ENCODE data around the gene TPPP.

The TPPP gene

GRCh38 chr5:657570-657969 lies 35.6 kb downstream of the TPPP start:
- Histone ChIP-seq H3K4me1 (no peaks in the 10 kb centered on the region), H3K27me3 (no peaks in the 10 kb centered on the region), H3K4me3 (ENCODE audit: low read depth, low read length) (no peak overlapping the region), H3K36me3 (peaks cover 49% of the 10 kb centered on the region), H3K9me3 (peaks cover 3% of the 10 kb centered on the region; the same call in 1 of the 2 replicates)
- no peak for TF ChIP-seq CTCF (IDR thresholded peaks at IDR 0.05; ENCODE audit: low read depth, low read length)
- no peak for DNase-seq

GRCh38 chr5:655406-655805 lies 37.7 kb downstream of the TPPP start:
- no peak overlapping the region for H3K4me3 ChIP-seq (ENCODE audit: low read depth, low read length)
- peaks cover 46% of the 10 kb centered on the region for H3K36me3 ChIP-seq
- H3K9me3 ChIP-seq = peaks cover 3% of the 10 kb centered on the region; the same call in 1 of the 2 replicates
- no peaks in the 10 kb centered on the region for H3K27me3 ChIP-seq
- DNase-seq = no peak
- H3K4me1 ChIP-seq = no peaks in the 10 kb centered on the region
- TF ChIP-seq CTCF (IDR thresholded peaks at IDR 0.05; ENCODE audit: low read depth, low read length) = no peak

GRCh38 chr5:654071-654778 lies 38.9 kb downstream of the TPPP start:
- DNase-seq = no peak
- Histone ChIP-seq H3K9me3 (no peaks in the 10 kb centered on the region; the same call in 1 of the 2 replicates), H3K4me1 (no peaks in the 10 kb centered on the region), H3K36me3 (peaks cover 36% of the 10 kb centered on the region), H3K27me3 (no peaks in the 10 kb centered on the region), H3K4me3 (ENCODE audit: low read depth, low read length) (no peak overlapping the region)
- no peak for TF ChIP-seq CTCF (IDR thresholded peaks at IDR 0.05; ENCODE audit: low read depth, low read length)

GRCh38 chr5:652773-653350 lies 40.3 kb downstream of the TPPP start:
- no peak for DNase-seq
- Histone ChIP-seq H3K4me3 (ENCODE audit: low read depth, low read length) (no peak overlapping the region), H3K36me3 (peaks cover 31% of the 10 kb centered on the region)

GRCh38 chr5:652023-652515 lies 41.1 kb downstream of the TPPP start:
- H3K4me3 ChIP-seq (ENCODE audit: low read depth, low read length) = no peak overlapping the region
- H3K4me1 ChIP-seq = no peaks in the 10 kb centered on the region
- no peaks in the 10 kb centered on the region for H3K9me3 ChIP-seq
- no peaks in the 10 kb centered on the region for H3K27me3 ChIP-seq
- no peak for TF ChIP-seq CTCF (IDR thresholded peaks at IDR 0.05; ENCODE audit: low read depth, low read length)
- H3K36me3 ChIP-seq = peaks cover 31% of the 10 kb centered on the region
- DNase-seq = no peak

More at GRCh38 chr5:652773-653350, 40.3 kb downstream of the TPPP start:
- no peaks in the 10 kb centered on the region for H3K4me1 ChIP-seq
- H3K9me3 ChIP-seq = no peaks in the 10 kb centered on the region
- no peaks in the 10 kb centered on the region for H3K27me3 ChIP-seq
- TF ChIP-seq CTCF (IDR thresholded peaks at IDR 0.05; ENCODE audit: low read depth, low read length) = no peak

Measured in BE2C (cell line).